ENCODE measurements around the gene CDH16. TPM values are rescaled to one million over a fixed set of nuclear protein-coding genes. Genes with fewer than 3 reads are reported as not detected.
"Not testable (repeated sequence)": the region's sequence is repeated elsewhere in the genome, so short reads cannot be mapped to it uniquely, and the experiment has no call there.

The CDH16 gene
- total RNA-seq, 1 donor from 2014 or later, result 0.81 TPM

DNA sequence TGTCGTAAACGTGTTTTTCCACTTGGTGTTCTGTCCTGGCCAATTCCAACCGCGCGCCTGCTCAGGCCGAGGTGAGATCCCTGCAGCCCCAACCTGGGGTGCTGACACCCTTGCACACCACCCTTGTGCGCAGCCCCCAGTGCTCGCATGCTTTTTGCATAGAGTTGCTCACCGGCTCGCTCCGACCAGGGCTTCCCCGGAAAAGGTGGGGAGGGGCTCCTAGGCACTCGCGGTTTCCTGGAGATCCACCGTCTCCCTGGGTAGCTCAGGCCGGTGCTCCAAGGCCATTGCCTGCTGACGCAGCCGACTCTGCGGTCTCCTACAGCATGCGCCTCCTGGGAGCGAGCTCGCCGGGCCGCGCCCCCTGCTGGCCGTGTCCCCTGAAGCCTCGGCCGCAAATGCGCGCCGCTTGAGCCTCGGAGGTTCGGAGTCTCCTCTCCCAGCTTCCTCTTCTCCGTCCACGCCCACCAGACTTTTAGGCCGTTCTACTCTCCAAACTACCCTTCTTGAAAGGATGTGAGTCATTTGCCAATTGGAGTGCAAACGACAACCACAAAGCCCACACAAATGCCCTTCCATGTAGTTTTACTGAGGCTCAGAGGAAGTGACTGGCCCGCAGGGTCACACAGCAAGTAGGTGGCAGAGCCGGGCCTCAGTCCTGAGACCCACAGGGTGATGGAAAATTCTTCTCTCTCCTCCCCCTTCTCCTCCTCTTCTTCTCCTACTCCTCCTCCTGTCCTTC, 45.6 kb downstream of the CDH16 start:
- peak; percentile 87 for DNase-seq (ENCODE audit: low read depth)
- TF ChIP-seq, protein P1, sequence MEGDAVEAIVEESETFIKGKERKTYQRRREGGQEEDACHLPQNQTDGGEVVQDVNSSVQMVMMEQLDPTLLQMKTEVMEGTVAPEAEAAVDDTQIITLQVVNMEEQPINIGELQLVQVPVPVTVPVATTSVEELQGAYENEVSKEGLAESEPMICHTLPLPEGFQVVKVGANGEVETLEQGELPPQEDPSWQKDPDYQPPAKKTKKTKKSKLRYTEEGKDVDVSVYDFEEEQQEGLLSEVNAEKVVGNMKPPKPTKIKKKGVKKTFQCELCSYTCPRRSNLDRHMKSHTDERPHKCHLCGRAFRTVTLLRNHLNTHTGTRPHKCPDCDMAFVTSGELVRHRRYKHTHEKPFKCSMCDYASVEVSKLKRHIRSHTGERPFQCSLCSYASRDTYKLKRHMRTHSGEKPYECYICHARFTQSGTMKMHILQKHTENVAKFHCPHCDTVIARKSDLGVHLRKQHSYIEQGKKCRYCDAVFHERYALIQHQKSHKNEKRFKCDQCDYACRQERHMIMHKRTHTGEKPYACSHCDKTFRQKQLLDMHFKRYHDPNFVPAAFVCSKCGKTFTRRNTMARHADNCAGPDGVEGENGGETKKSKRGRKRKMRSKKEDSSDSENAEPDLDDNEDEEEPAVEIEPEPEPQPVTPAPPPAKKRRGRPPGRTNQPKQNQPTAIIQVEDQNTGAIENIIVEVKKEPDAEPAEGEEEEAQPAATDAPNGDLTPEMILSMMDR (conservative IDR thresholded peaks at IDR 0.05; ENCODE audit: low read depth, low read length), result peak; percentile 92
- peak overlapping the region; percentile 49 for H3K4me3 ChIP-seq (ENCODE audit: low read depth, low read length)

DNA sequence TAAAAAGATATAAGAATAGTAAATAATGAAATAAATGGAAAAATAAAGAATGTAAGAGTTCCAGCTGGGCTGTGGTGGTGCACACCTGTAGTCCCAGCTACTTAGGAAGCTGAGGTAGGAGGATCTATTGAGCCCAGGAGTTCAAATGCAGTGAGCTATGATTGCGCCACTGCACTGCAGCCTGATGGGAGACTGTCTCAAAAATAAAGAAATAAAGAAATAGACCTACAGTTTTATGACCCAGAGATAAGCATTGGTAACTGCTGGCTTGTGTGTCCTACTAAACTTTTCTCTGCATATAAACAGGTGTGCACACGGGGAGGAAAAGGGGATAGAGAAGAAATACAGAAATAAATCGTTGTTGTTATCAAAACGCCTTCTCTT, 46.1 kb downstream of the CDH16 start:
- peak overlapping the region; percentile 49 for H3K4me3 ChIP-seq (ENCODE audit: low read depth, low read length)
- TF ChIP-seq, protein P1 (conservative IDR thresholded peaks at IDR 0.05; ENCODE audit: low read depth, low read length), result no peak
- DNase-seq (ENCODE audit: low read depth), result no peak

DNA sequence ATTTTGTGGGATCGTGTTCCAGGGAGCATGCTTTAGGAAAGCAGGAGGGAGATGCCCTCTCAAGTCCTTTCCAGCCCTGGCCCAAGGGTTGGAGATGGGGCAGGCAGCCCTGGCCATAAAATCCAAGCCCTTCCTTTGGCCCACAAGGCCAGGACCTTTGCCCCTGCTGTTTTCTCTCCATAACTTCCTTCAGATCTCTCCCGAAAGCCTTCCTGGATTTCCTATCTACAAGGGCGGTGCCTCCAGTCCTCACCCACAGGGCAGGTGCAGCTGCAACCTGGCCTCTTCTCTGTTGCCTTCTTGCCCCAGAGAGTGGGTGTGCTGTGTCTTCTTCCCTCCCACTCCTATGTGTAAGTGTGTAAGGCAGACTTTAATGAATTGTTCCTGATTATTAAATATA, 46.8 kb downstream of the CDH16 start:
- DNase-seq (ENCODE audit: low read depth), result no peak
- TF ChIP-seq, protein P1 (conservative IDR thresholded peaks at IDR 0.05; ENCODE audit: low read depth, low read length), result no peak

DNA sequence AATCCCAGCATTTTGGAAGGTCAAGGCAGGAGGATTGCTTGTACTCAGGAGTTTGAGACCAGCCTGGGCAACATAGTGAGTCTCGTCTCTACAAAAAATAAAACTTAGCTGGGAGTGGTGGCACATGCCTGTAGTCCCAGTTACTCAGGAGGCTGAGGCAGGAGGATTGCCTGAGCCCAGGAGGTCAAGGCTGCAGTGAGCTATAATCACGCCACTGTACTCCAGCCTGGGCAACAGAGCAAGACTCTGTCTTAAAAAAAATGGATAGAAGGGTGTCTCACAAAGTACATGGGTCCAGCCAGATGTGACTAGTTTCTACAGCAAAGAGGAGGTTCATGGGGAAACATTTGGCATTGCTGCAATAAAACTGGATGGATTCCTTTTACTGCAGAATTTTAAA, 47.3 kb downstream of the CDH16 start:
- not testable (repeated sequence) for DNase-seq (ENCODE audit: low read depth); H3K4me3 ChIP-seq (ENCODE audit: low read depth, low read length)

More for the DNA sequence above, 46.8 kb downstream of the CDH16 start:
- no peak overlapping the region for H3K4me3 ChIP-seq (ENCODE audit: low read depth, low read length)

DNA sequence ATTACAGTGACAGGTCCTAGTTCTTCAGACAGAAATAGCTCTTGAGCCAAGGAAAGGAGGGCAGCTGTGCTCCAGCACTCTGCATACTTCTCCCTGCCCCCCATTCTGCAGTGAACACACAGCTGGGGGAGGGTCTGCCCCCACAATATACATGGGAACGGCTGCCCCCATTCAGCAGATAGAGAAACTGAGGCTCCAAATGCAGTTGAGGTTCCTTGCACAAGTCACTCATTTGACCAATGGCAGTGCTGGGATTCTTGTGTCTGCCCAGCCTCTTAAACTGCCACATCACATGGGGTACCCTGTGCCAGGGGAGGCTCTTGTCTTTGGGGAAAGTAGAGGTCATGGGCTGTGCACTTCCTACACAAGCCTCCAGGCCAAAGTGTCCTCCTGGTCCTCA, 49.3 kb downstream of the CDH16 start:
- no peak for DNase-seq (ENCODE audit: low read depth)
- no peak overlapping the region for H3K4me3 ChIP-seq (ENCODE audit: low read depth, low read length)
- TF ChIP-seq, protein P1 (conservative IDR thresholded peaks at IDR 0.05; ENCODE audit: low read depth, low read length), result no peak

DNA sequence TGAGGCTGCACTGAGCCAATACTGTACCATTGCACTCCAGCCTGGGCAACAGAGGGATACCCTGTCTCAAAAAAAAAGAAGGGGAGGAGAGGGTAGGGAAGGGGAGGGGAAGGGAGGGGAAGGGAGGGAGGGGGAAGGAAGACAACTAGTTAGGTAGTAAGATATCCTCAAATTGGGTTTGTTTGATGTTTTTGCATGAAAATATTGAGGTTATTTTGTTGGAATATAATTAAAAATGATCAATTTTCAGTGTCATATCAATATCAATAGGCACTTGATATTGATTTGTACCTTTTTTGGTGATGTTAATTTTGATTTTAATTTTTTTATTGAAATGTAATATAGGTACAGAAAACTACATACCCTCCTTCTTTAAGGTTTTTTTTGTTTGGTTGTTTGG, 55.0 kb downstream of the CDH16 start:
- TF ChIP-seq, protein P1 (conservative IDR thresholded peaks at IDR 0.05; ENCODE audit: low read depth, low read length), result no peak
- H3K4me3 ChIP-seq (ENCODE audit: low read depth, low read length), result no peak overlapping the region
- no peak for DNase-seq (ENCODE audit: low read depth)

DNA sequence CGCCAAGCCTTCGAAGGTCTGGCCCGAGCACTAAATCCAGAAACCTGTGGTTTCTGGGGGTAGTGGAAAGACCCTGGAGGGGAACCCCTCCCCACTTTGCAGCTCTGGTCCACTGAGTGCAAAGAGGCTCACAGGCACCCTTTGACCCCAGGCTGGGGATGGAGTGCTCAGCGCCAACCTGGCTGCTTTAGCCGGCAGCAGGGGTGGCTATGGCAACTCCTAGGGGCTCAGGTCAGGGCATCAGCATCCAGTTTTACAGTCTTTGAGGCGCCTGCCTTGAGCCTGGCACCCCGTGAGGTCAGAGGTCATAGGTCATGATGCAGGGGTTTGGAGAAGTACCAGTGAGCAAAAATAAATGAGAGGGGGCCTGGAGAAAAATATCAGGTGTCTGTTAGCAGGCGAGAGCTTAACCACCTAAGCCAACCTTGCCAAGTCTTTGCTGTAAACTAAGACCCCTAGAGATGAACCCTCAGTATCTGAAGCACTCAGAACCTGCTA, 56.6 kb downstream of the CDH16 start:
- no peak overlapping the region for H3K4me3 ChIP-seq (ENCODE audit: low read depth, low read length)
- no peak for DNase-seq (ENCODE audit: low read depth)
- TF ChIP-seq, protein P1 (conservative IDR thresholded peaks at IDR 0.05; ENCODE audit: low read depth, low read length), result no peak

Measured in epithelial cell of proximal tubule (primary cell).